ENCODE data around the gene SCP2. TPM values are rescaled to one million over a fixed set of nuclear protein-coding genes. Genes with fewer than 3 reads are reported as not detected.
A peak's percentile ranks its signal among the peaks of the same experiment; 100 is the strongest.

SCP2 gene
- total RNA-seq, 3 donors from 2014 or later, result 228 to 272 (median 267) TPM

DNA sequence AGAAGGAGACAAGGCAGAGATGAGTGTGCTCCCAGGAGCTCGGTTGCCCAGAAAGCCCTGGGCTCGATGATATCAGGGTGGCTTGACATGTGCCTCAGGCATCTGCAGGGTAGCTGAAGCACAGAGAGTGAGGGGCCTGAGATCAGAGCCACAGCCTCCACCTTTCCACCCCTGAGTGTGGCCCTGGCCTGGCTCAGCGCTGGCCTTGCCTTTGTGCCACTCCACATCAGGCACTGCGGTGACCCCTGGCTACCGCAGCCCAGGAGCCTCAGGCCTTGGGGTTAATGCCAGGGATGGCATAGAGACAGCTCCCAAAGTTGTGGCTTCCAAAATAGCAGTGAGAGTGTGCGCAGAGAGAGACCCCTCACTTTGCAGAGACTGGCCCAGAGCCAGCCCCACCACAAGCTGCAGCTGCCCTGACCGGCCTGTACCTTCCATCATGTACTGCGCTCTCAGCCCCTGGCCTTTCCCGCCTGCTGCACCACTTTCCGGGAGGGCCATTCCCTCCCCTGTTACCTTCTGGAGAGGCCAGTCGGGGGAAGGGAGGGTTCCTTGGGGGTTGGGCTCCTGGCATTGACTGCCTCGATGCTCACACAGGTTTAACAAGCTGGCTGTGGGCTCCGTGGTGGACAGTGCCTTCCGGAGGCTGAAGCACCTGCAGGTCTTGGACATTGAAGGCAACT is 154.4 kb downstream of the SCP2 start:
- TF ChIP-seq, protein P1, sequence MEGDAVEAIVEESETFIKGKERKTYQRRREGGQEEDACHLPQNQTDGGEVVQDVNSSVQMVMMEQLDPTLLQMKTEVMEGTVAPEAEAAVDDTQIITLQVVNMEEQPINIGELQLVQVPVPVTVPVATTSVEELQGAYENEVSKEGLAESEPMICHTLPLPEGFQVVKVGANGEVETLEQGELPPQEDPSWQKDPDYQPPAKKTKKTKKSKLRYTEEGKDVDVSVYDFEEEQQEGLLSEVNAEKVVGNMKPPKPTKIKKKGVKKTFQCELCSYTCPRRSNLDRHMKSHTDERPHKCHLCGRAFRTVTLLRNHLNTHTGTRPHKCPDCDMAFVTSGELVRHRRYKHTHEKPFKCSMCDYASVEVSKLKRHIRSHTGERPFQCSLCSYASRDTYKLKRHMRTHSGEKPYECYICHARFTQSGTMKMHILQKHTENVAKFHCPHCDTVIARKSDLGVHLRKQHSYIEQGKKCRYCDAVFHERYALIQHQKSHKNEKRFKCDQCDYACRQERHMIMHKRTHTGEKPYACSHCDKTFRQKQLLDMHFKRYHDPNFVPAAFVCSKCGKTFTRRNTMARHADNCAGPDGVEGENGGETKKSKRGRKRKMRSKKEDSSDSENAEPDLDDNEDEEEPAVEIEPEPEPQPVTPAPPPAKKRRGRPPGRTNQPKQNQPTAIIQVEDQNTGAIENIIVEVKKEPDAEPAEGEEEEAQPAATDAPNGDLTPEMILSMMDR (IDR thresholded peaks at IDR 0.05), result no peak
- DNase-seq (peak in 1 of 3 donors; percentile 29), ATAC-seq (no peak)
- Histone ChIP-seq H3K36me3 (ENCODE audit: low read depth) (no peaks in the 10 kb centered on the region), H3K4me1 (ENCODE audit: low read depth) (no peaks in the 10 kb centered on the region), H3K9me3 (no peaks in the 10 kb centered on the region), H3K4me3 (no peak overlapping the region)
- intact Hi-C loops (cut with DNase I, micrococcal nuclease), result no loop called here

DNA sequence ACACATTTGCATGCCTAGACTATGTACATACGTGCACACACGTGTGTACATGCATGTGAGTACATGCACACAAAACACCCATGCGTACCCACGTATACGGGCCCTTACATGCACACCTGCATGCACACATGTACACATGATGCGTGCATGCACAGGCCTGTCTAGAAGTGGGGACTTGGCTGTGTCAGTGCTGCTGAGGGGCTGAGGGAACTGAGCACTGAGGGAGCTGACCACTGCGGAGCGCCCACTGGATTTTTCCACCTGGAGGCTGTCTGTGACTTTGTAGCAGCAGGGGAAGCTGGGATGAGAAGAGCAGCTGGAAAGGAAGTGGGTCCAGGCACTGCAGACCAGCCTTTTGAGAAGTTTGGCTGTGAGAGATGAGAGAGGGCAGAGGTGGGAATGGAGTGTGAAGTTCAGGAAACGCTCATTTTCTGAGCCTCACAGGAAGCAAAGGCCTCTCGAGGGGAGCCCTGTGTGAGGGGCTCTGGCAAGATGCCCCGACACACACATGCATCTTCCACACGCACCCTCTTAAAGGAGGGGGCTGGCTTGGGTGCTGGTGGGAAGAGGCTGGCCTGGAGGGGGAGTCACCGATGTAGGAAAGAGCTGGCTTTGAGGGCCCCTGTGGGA is 155.9 kb downstream of the SCP2 start:
- H3K9me3 ChIP-seq, result no peaks in the 10 kb centered on the region
- no peaks in the 10 kb centered on the region for H3K4me1 ChIP-seq (ENCODE audit: low read depth)
- intact Hi-C loops (cut with DNase I, micrococcal nuclease), result no loop called here
- ATAC-seq (no peak), DNase-seq (peak in 1 of 3 donors; percentile 22)
- TF ChIP-seq, protein P1 (IDR thresholded peaks at IDR 0.05), result no peak
- H3K4me3 ChIP-seq, result no peak overlapping the region
- H3K36me3 ChIP-seq (ENCODE audit: low read depth), result no peaks in the 10 kb centered on the region

GRCh38 chr1:53083636-53084588 is 156.8 kb downstream of the SCP2 start:
- TF ChIP-seq, protein P1 (IDR thresholded peaks at IDR 0.05), result no peak
- H3K36me3 ChIP-seq (ENCODE audit: low read depth), result no peaks in the 10 kb centered on the region
- DNase-seq (peak in 1 of 3 donors; percentile 40), ATAC-seq (no peak)
- H3K9me3 ChIP-seq, result no peaks in the 10 kb centered on the region
- no peak overlapping the region for H3K4me3 ChIP-seq
- no peaks in the 10 kb centered on the region for H3K4me1 ChIP-seq (ENCODE audit: low read depth)
- intact Hi-C loops (cut with DNase I, micrococcal nuclease), result no loop called here

DNA sequence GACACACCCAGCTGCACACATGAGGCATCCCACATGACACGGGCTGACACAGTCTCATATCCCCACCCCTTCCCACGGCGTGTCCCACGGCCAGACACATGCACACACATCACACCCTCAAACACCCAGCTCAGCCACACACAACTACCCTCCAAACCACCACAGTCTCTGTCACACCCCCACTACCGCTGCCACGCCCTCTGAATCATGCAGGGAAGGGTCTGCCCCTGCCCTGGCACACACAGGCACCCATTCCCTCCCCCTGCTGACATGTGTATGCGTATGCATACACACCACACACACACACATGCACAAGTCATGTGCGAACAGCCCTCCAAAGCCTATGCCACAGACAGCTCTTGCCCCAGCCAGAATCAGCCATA is 157.5 kb downstream of the SCP2 start:
- DNase-seq, result no peak
- peaks cover 5% of the 10 kb centered on the region for H3K4me1 ChIP-seq (ENCODE audit: low read depth)
- intact Hi-C loops (cut with DNase I, micrococcal nuclease), result no loop called here
- TF ChIP-seq, protein P1 (IDR thresholded peaks at IDR 0.05), result no peak
- H3K9me3 ChIP-seq, result no peaks in the 10 kb centered on the region
- ATAC-seq, result no peak
- no peak overlapping the region for H3K4me3 ChIP-seq
- H3K36me3 ChIP-seq (ENCODE audit: low read depth), result no peaks in the 10 kb centered on the region

- no peak for DNase-seq
- ATAC-seq, result no peak
- Histone ChIP-seq H3K4me1 (ENCODE audit: low read depth) (peaks cover 6% of the 10 kb centered on the region), H3K4me3 (no peak overlapping the region), H3K9me3 (no peaks in the 10 kb centered on the region), H3K36me3 (ENCODE audit: low read depth) (no peaks in the 10 kb centered on the region)
- intact Hi-C loops (cut with DNase I, micrococcal nuclease), result no loop called here
- TF ChIP-seq, protein P1 (IDR thresholded peaks at IDR 0.05), result no peak
Measured at GRCh38 chr1:53085405-53085804, 158.3 kb downstream of the SCP2 start.
